ENCODE data around the gene TMEM17.
A peak's percentile ranks its signal among the peaks of the same experiment; 100 is the strongest.
"Not testable (repeated sequence)": the region's sequence is repeated elsewhere in the genome, so short reads cannot be mapped to it uniquely, and the experiment has no call there.

TMEM17 gene, protein sequence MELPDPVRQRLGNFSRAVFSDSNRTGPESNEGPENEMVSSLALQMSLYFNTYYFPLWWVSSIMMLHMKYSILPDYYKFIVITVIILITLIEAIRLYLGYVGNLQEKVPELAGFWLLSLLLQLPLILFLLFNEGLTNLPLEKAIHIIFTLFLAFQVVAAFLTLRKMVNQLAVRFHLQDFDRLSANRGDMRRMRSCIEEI

DNA sequence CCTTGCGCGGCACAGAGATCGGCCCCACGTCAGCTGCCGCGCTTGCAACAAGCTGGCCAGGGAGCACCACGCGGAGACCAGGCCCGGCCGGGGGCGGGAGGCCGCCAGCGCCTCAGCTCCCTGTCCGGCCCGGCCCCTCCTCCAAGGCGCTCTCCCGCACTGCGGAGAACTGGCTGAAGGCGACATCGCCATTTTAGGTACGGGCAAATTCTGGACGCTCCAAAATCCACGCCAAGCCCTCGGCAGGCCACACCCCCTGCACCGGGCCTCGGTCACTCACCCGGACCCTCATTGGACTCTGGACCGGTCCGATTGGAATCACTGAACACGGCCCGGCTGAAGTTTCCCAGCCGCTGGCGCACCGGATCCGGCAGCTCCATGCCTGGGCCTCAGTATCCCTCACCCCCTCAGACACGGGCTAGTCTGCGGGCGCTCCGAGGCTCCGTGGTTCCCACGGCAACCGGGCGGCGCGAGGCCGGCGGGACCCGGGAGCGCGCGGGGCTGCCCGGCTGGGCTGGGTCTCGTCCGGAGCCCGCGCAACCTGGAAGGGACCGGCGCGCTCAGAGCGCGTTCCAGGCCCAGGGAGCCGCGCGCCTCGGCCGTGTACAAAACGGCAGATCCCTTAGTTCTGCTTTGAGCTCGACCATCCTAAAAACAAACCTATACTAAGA lies at the start of gene TMEM17:
Gene TMEM17, minus strand, starts transcription at position 446 of the 671 bp plus-strand sequence. Its CDS starts 66 bp downstream, at position 380.
- peak within 1 kb of the TSS; percentile 87 for H3K27ac ChIP-seq
- DNase-seq (ENCODE audit: low read depth, low spot score), result no peak

DNA sequence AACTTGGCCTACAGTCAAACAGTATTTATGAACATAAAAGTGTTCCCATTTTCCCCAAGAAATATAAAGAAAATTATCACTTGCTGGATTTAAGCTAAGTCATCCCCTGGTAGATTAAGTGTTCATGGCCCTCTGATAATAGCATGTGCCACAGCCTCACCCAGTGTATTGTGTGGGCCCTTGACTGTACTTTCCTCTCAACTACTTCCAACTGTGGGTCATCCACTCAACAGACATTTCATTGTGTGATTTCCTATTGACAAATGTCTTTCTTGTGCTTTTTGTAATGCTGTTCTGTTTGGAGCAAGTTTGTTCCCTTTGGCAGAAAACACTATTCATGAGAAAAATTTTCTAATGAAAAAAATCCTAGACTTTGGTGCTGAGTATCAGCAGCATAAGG lies 48.4 kb upstream of the TMEM17 start:
- no peak overlapping the region for H3K27ac ChIP-seq
- DNase-seq (ENCODE audit: low read depth, low spot score), result no peak

DNA sequence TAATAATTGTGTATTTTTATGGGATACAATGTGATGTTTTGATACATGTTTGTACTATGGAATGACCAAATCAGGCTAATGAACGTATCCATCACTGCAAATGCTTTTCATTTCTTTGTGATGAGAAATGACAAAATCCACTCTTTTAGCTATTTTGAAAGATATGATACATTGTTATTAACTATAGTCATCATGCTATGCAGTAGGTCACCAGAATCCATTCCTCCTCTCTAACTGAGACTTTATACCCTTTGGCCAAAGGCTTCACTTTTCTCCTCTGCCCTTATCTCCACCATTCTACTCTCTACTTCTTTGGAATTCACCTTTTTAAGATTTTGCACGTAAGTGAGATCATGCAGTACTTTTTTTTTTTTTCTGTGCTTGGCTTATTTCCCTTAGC lies 44.5 kb upstream of the TMEM17 start:
- H3K27ac ChIP-seq, result no peak overlapping the region
- no peak for DNase-seq (ENCODE audit: low read depth, low spot score)

DNA sequence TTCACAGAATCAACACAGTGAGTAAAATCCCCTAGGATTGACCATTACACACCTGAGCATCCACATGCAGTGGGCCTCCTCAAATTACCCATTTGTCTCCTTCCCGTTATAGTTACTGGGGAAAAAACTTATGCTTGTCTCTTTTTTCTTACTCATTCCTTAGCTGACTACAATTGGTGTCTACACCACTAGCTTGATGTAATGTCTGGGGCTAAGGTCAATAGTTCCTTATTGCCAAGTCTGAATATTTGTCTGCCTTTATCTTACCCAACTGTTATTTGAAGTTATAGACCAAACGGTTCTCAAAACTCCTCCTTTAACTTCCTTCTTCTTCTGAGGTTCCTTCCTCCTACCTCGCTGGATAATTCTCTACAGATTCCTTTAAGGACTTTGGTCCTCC lies 41.9 kb upstream of the TMEM17 start:
- H3K27ac ChIP-seq, result no peak overlapping the region
- no peak for DNase-seq (ENCODE audit: low read depth, low spot score)

DNA sequence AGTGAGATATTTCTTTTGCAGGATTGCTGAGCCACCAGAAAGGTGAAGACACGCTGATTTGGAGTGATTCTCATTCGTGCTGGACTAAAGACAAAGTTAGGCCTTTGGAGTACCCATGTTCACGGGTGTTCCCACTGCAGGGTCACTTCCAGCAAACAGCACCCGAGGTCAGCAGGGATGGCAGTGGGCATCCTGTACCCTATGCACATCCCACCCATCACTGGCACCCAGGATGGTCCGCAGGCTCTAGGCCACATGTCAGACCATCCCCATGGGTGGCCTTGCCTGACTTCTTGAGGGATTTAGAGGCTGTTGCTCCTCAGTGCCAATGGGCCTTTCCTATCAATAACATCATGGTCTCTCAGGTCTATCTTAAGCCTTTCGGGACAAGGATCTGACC lies 39.3 kb upstream of the TMEM17 start:
- no peak for DNase-seq (ENCODE audit: low read depth, low spot score)
- no peak overlapping the region for H3K27ac ChIP-seq

DNA sequence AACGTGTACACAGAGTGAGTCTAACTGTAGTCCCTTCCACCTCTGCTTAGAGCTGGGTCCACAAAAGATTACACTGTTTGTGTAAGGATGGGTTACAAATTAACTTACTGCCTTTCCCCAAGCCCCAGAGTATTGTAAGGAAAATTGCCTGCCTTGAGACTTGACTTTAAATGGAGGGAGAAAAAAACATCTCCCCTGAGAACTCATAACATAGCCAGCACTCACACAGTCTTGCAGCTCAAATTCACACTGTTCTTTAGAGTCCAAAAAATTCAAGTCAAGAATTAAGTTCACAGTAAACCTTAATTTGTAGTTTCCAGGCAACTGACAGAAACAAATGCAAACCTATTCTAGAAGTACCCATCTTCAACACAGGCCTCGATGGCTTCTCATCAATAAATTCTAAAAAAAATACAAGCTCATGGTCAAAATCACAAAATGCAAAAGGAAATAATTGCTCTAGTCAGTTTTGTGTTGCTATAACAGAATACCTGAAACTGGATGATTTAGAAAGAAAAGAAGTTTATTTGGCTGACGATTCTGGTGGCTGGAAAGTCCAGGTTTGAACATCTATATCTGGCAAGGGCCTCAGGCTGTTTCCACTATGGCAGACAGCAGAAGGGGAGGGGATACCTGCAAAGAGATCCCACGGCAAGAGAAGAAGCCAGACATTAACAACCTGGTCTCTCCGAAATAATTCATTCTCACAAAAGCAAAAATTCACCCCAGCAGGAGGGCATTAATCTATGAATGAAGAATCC lies 34.6 kb upstream of the TMEM17 start:
- no peak overlapping the region for H3K27ac ChIP-seq
- no peak for DNase-seq (ENCODE audit: low read depth, low spot score)

DNA sequence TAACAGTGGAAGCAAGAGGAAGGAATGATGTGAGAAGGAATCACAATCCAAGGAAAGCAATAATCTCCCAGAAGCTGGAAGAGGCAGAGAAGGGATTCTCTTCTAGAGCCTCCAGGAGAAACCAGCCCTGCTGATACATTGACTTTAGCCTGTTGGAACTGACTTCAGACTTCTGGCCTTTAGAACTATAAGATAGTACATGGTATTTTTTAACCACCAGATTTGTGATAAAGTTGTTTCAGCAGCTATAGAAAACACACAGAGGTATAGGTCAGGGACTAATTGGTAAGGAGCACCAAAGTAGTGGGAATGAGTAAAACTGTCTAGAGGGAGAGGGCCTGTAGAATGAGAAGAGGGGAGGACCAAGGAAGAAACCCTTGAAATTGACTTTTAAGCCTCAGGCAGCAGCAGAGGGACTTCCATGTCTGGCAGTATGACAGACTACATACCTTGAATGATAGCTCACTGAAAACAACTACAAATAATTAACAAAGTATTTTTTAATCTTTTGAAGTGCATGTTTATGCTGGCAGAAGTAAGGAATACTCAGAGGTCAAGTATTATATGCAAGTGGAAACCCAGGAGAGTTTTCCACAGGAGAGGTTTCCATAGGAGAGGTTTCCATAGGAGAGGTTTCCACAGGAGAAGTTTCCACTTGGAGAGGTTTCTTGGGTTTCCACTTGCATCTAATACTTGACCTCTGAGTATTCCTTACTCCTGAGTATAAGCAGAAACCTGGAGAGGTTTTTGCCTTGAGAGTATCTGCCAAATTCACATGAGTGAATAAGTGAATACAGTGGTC lies 33.8 kb upstream of the TMEM17 start:
- H3K27ac ChIP-seq, result no peak overlapping the region
- DNase-seq (ENCODE audit: low read depth, low spot score), result no peak

DNA sequence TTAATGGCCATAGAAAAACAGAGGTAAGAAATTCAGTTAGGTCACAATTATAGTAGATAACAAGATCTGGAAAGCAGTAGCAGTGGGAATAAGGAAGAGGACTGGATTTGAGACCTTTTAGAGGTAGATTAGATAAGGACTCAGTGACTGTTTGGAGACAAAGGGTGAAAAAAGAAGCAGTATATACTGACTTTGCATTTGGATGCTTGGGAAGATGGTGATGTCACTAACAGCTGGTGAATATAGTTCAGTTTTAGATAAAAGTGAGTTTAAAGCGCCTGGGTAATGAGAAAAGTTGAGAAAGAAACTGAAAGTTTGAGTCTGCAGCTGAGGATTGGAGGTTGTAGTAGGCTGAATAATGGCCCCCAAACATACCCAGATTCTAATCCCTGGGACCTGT lies 32.8 kb upstream of the TMEM17 start:
- no peak overlapping the region for H3K27ac ChIP-seq
- DNase-seq (ENCODE audit: low read depth, low spot score), result no peak

DNA sequence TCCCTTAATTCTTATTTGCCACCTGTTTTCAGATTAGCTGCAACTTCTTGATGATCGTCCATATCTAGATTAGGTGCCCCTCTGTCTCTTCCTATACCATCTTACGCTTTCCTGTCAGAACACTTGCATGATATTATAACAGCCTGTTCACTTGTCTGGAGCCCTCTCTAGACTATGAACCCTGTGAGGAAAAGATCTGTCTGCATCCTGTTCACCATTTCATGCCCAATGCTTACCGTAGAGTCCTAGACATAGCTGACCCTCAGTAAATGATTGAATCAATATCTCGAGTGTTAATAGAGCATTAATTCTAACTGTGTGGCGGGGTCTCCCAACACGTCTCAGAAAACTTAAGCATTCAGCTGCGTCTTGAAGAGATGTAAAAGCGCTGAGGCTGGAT lies 31.8 kb upstream of the TMEM17 start:
- no peak overlapping the region for H3K27ac ChIP-seq
- DNase-seq (ENCODE audit: low read depth, low spot score), result no peak

DNA sequence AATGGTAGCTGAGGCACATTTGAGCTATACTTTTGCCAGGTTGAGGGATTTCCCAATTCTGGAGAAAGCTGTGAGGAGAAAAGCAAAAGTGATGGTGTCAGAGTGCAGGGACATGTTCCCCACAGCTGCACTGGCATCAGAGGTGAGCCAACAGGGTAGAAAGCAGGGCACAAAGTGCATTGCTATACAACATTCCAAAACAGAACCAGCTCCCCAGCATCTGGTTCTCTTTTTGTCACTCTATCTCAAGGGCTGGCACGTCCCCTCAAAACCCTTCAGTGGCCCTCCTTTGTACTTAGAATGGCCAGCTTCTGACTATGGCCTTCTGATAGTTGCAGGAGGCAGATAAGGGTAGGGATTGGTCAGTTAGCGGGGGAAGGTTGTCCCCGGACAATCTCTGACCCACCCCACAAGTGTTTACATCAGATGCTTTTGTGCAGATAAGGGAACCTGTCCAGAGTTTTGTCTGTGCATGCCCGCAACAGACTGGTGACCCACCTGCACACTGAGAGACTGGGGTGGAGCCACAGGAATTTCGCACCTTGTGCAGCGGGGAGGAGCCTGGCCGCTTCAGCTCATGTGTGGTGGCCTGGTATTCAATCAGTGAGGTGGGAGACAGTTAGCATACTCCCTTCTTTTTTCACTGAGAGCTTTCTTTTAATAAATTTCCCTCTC lies 31.0 kb upstream of the TMEM17 start:
- peak overlapping the region; percentile 16 for H3K27ac ChIP-seq
- peak; percentile 29 for DNase-seq (ENCODE audit: low read depth, low spot score)

DNA sequence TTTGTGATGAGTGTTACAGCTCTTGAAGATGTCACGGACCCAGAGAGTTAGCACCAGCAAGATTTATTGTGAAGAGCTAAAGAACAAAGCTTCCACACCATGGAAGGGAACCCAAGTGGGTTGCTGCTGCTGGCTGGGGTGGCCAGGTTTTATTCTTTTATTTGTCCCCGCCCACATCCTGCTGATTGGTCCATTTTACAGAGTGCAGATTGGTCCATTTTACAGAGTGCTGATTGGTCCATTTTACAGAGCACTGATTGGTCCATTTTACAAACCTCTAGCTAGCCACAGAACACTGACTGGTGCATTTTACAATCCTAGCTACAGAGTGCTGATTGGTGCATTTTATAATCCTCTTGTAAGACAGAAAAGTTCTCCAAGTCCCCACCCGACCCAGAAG lies 29.5 kb upstream of the TMEM17 start:
- DNase-seq (ENCODE audit: low read depth, low spot score); H3K27ac ChIP-seq: not testable (repeated sequence)

DNA sequence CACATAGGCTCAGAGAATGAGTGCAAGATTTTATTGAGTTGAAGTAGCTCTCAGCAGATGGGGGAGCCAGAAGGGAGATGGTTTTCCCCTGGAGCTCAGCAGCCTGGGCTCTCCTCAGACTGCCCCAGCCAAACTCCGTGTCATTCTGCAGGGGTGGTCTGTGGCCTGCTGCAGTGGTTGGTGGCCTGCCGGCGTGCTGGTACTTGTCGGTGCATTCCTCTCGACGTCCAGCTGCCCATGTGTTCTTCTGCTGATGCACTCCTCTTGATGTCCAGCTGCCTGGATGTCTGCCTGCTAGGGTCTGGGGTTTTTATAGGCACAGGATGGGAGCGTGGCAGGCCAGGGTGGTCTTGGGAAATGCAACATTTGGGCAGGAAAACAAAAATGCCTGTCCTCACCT lies 25.6 kb upstream of the TMEM17 start:
- no peak for DNase-seq (ENCODE audit: low read depth, low spot score)
- no peak overlapping the region for H3K27ac ChIP-seq

DNA sequence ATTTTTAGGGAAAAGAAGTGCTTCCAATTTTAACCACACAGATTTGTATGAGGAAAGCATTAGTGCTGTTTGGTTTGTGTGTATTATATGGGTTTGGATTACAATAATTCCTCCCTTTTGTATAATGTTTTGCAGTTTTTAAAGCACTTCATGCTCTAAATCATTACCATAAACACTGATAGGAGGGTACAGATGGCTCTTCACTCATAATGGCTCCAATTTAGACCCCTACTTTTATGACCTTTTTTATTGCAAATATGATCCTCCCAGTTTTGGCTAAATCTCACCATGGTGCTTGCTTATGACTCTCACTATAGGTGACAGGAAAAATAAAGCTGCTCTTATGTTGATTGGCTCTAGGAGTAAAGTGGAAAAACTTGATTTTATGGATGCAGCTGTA lies 23.8 kb upstream of the TMEM17 start:
- DNase-seq (ENCODE audit: low read depth, low spot score), result no peak
- H3K27ac ChIP-seq, result no peak overlapping the region

DNA sequence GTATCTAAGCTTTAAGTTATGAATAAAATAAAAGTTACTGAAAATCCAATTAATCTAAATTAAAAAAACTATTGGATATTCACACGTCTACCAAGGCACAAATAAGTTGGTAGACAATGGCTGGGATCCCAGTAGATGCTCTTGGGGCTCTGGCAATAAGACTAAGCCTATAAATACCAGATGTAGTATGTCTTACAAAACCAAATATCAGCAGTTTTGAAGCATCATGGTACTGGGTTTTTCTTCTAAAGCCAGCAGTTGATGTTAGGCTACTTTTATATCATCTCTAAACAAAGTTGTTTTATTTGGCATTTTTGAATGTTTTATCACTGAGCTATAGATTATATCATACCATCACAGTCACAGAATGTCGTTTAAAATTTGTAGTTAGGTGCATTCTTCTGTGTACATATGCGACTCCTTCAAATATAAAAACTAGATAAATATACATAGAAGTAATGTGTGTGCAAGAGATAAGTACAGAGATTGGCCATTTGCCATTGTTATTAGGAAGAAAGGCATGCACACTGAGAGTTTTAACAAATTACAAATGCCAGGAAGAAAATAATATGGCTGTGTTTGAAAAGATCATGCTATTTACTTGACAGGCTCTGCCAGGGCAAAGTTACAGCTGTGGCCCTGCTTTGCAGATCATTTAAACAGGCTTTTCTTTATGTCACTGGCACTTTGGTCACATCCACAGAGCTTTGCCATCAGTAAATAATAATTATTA lies 21.6 kb upstream of the TMEM17 start:
- DNase-seq (ENCODE audit: low read depth, low spot score), result no peak
- no peak overlapping the region for H3K27ac ChIP-seq

DNA sequence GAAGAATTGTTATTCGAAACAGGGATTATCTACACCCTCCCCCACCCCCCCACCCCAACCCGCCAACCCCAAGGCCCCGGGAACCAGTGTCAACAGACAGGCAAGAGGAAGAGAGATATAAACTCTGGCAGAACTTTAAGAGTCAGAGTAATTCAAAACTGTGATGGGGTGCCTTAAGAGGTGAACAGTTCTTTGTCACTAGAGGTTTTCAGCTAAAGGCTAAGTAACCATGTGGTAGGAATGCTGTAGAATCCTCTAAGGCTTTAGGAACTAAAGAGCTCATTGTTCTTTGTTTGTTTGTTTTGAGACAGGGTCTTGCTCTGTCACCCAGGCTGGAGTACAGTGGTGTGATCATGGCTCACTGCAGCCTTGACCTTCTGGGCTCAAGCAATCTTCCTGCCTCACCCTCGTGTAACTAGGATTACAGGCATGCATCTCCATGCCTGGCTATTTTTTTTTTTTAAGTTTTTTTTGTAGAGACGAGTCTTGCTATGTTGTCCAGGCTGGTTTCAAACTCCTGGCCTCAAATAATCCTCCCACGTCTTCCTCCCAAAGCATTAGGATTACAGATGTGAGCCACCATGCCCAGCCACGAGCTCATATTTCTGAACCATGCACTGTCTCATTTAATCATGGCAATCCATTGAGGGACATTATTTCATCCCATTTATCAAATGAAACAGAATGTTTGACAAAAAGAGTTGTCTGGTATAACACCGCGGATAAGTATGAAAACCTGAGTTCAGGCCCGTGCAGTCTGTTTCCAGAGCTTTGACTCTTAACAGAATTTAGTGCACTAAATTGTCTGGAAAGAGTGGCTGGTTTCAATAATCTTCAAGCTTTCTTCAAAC lies 20.8 kb upstream of the TMEM17 start:
- DNase-seq (ENCODE audit: low read depth, low spot score), result no peak
- no peak overlapping the region for H3K27ac ChIP-seq

DNA sequence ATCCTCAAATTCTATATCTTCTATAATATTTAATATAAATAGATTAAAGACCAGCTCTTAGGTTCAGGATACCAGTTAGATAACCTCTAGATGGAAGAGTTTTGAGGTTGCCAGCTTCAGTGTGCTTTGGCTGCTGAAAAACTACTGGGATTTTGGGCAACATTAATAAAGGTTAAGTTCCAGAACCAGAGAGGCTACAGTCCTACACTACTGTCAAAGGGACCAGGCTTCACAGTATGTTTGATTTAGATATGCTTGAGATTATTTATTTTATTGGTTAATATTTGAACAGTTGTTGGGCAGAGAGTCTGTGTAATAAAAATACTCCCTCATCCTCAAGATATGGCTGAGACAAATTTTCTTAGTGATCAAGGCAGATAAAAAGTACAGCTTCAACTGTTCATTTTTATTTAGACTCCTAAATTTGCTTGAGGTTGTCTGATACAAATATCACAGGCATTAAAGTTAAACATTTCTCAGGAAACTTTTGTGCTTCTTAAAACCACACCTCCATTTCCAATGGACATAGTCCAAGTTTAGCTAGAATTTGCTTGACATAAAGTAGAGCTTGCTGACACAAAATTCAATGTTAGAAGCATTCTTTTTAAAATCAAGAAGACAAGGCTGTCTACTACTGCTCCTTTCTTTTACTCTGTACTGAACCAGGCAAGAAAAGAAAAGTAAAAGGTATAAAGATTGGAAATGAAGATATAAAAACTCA lies 19.7 kb upstream of the TMEM17 start:
- H3K27ac ChIP-seq, result no peak overlapping the region
- no peak for DNase-seq (ENCODE audit: low read depth, low spot score)

DNA sequence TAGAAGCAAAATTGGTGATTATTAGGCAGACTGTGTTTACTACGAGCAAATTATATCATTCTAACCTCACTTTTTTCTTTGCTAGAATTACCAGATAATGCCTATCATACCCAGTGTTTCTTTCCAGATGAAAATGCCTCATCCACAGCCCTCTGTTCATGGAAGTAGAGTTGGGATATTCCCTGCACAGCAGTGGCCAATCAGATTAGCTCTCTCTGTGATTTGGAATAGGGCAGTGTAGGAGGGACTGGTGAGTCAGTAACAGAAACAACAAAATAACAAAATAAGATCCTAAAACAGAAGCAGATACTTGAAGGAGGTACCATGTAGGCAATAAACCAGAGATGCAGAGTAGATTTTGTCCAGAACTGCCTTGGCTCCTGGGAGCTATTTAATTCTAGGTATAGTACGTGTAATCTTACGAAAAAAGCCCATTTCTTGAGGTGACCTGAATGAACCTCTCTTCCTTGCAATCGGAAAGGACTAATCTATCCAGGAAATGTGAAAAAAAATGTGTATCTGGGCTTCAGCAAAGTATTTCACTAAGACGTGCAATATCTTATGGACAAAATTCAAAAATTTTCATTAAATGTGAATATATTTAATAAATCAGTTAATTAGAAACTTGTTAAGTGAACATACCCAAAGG lies 18.4 kb upstream of the TMEM17 start:
- no peak for DNase-seq (ENCODE audit: low read depth, low spot score)
- H3K27ac ChIP-seq, result no peak overlapping the region

DNA sequence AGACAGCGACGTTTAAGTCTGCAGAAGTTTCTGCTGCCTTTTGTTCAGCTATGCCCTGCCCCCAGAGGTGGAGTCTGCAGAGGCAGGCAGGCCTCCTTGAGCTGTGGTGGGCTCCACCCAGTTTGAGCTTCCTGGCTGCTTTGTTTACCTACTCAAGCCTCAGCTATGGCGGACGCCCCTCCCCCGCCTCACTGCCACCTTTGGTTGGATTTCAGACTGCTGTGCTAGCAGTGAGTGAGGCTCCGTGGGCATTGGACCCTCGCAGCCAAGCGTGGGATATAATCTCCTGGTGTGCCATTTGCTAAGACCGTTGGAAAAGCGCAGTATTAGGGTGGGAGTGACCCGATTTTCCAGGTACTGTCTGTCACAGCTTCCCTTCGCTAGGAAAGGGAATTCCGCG lies 15.1 kb upstream of the TMEM17 start:
- not testable (repeated sequence) for H3K27ac ChIP-seq; DNase-seq (ENCODE audit: low read depth, low spot score)
